Omental fat pad (tissue), 4 donors: ENCODE data around the gene ZNF652. TPM values are rescaled to one million over a fixed set of nuclear protein-coding genes. Genes with fewer than 3 reads are reported as not detected.
"Not testable (repeated sequence)": the region's sequence is repeated elsewhere in the genome, so short reads cannot be mapped to it uniquely, and the experiment has no call there.

Experiments
- ATAC-seq: fragments of 150-250 bp; one replicate; pipeline ENCODE4 v1.9.1; 2016; ENCODE audit warnings: mild to moderate bottlenecking, moderate library complexity; ENCODE audit not compliant: low FRiP score
- DNase-seq: peaks from one replicate; pipeline ENCODE4 v3.0.0-alpha.2; 2019; ENCODE audit warnings: low spot score
- total RNA-seq, 4 donors: library from RNA; depleted of rRNA; stranded (reverse); fragments of >200 nt; gene quantifications; one replicate each; pipeline ENCODE4 v1.1.0, GENCODE V29; 2016
- TF ChIP-seq, protein P1 (sequence below), 3 donors: fragments of 450-650 bp; IDR thresholded peaks; one replicate each; pipeline ENCODE4 v1.5.1; 2016 to 2017; ENCODE audit warnings: antibody characterized with exemption in 3 of 3, mild to moderate bottlenecking in 3 of 3, moderate library complexity in 2 of 3

Gene ZNF652
- total RNA-seq, 4 donors from 2014 or later, result 22.9 to 50.0 (median 31.0) TPM

- no peak for DNase-seq
- no peak for ATAC-seq
- TF ChIP-seq, protein P1, sequence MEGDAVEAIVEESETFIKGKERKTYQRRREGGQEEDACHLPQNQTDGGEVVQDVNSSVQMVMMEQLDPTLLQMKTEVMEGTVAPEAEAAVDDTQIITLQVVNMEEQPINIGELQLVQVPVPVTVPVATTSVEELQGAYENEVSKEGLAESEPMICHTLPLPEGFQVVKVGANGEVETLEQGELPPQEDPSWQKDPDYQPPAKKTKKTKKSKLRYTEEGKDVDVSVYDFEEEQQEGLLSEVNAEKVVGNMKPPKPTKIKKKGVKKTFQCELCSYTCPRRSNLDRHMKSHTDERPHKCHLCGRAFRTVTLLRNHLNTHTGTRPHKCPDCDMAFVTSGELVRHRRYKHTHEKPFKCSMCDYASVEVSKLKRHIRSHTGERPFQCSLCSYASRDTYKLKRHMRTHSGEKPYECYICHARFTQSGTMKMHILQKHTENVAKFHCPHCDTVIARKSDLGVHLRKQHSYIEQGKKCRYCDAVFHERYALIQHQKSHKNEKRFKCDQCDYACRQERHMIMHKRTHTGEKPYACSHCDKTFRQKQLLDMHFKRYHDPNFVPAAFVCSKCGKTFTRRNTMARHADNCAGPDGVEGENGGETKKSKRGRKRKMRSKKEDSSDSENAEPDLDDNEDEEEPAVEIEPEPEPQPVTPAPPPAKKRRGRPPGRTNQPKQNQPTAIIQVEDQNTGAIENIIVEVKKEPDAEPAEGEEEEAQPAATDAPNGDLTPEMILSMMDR (IDR thresholded peaks at IDR 0.05), result no peak
Measured at GRCh38 chr17:49365667-49366066, 3.6 kb upstream of the ZNF652 start.

- ATAC-seq, DNase-seq: not testable (repeated sequence)
Measured at GRCh38 chr17:49365126-49365525, 3.1 kb upstream of the ZNF652 start.

- TF ChIP-seq, protein P1 (IDR thresholded peaks at IDR 0.05), result no peak
- ATAC-seq, result no peak
- no peak for DNase-seq
Measured at GRCh38 chr17:49364119-49364518, 2.1 kb upstream of the ZNF652 start.

DNA sequence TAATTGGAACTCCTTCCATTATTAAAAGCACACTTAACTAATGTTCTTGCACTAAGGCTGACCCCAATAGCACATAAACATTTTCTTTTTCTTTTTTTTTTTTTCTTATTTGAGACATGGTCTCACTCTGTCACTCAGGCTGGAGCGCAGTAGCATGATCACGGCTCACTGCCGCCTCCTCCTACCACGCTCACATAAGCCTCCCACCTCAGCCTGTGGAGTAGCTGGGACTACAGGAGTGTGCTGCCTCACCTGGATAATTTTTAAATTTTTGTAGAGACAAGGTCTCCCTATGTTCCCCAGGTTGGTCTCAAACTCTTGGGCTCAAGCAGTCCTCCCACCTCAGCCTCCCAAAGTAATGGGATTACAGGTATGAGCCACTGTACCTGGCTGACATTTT lies 1.2 kb upstream of the ZNF652 start:
- ATAC-seq (no peak), DNase-seq (no peak)
- TF ChIP-seq, protein P1 (IDR thresholded peaks at IDR 0.05), result no peak

GRCh38 chr17:49362723-49363117 lies 670 bp upstream of the ZNF652 start:
- ATAC-seq (no peak), DNase-seq (no peak)
- TF ChIP-seq, protein P1 (IDR thresholded peaks at IDR 0.05), result no peak

- ATAC-seq (peak; percentile 15), DNase-seq (no peak)
- TF ChIP-seq, protein P1 (IDR thresholded peaks at IDR 0.05), result no peak
Measured at GRCh38 chr17:49361129-49361901, 735 bp downstream of the ZNF652 start.

DNA sequence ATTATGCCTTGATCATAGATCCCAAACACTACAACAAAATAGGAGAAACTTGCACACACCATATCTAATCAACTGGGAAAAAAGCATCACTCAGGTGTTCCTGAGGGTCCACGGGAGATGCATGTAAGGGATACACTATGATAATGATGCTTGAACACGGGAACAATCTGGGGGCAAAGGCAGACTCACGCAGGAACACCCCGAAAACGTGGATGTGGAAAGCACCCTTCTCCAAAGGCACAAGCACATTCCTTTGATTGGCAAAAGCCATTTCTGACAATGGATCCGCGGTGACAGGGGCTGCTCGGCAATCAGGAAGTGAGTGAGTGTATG lies 1.3 kb downstream of the ZNF652 start:
- DNase-seq (no peak), ATAC-seq (peak; percentile 7)
- TF ChIP-seq, protein P1 (IDR thresholded peaks at IDR 0.05), result no peak
